ENCODE measurements around the gene DNAJC19.

The DNAJC19 gene

GRCh38 chr3:180979961-180980360 is 9.6 kb downstream of the DNAJC19 start (continued):
- TF ChIP-seq ZNF596 (tag by site-specific recombination; IDR thresholded peaks at IDR 0.05) = no peak

GRCh38 chr3:180977498-180977897 is 12.0 kb downstream of the DNAJC19 start:
- TF ChIP-seq ZNF362 (tag by site-specific recombination; IDR thresholded peaks at IDR 0.05) (no peak), ZSCAN30 (tag by site-specific recombination; IDR thresholded peaks at IDR 0.05) (no peak), ZSCAN4 (tag by site-specific recombination; IDR thresholded peaks at IDR 0.05) (no peak), BCL11A (tag by site-specific recombination; IDR thresholded peaks at IDR 0.05; ENCODE audit: low read depth) (no peak), ZNF785 (tag by site-specific recombination; IDR thresholded peaks at IDR 0.05) (no peak), ZNF624 (tag by site-specific recombination; IDR thresholded peaks at IDR 0.05) (no peak), ZNF830 (tag by site-specific recombination; IDR thresholded peaks at IDR 0.05; ENCODE audit: low read depth) (no peak), SETDB1 (IDR thresholded peaks at IDR 0.05; ENCODE audit: insufficient read length, low read length) (no peak), ZBTB48 (tag by site-specific recombination; IDR thresholded peaks at IDR 0.05) (no peak)
- no peaks in the 10 kb centered on the region for H3K4me1 ChIP-seq (ENCODE audit: control insufficient read depth, insufficient read depth, low read length)
- H3K27ac ChIP-seq (ENCODE audit: extremely low read depth, low read depth, low read length) = no peak overlapping the region
- no peaks in the 10 kb centered on the region for H3K9me3 ChIP-seq (ENCODE audit: control insufficient read depth, insufficient read depth, low read depth, low read length)
- peaks cover 0 to 70% of the 10 kb centered on the region in 2 experiments; a peak in 1 of 3 replicates for H3K36me3 ChIP-seq (ENCODE audit: control insufficient read depth in 2 of 2, insufficient read depth in 1 of 2, low read length in 2 of 2)
- H3K4me3 ChIP-seq (ENCODE audit: low read depth, low read length) = no peak overlapping the region
- ChIA-PET POLR2A (no interaction called here), CTCF (interaction anchor here (0.7 to 0.9 kb wide), 2 partner anchors 69 to 175 kb away, joined by 4 read pairs; no protein-coding TSS in a partner anchor)

DNA sequence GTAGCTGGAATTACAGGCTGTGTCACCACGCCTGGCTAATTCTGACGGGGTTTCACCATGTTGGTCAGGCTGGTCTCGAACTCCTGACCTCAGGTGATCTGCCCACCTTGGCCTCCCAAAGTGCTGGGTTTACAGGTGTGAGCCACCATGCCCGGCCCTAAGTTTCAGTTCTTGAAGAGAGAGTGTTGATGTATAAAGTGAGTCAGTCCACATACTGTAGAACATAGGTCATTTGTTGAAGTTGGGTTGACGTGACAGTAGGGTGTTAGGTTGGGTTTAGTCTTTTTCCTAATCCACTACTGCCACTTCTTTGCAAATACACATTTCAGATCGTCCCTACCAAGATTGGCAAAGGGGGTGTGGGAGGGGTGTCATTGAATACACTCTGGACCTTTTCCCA is 15.2 kb downstream of the DNAJC19 start:
- Histone ChIP-seq H3K4me1 (ENCODE audit: control insufficient read depth, insufficient read depth, low read length) (no peaks in the 10 kb centered on the region), H3K4me3 (ENCODE audit: low read depth, low read length) (no peak overlapping the region), H3K36me3 (ENCODE audit: control insufficient read depth in 2 of 2, insufficient read depth in 1 of 2, low read length in 2 of 2) (peaks cover 10 to 84% of the 10 kb centered on the region in 2 experiments), H3K9me3 (ENCODE audit: control insufficient read depth, insufficient read depth, low read depth, low read length) (no peaks in the 10 kb centered on the region), H3K27ac (ENCODE audit: extremely low read depth, low read depth, low read length) (no peak overlapping the region)
- POLR2A ChIA-PET = no interaction called here
- CTCF ChIA-PET = no interaction called here
- TF ChIP-seq ZNF571 (tag by site-specific recombination; IDR thresholded peaks at IDR 0.05) (no peak), ZNF426 (tag by site-specific recombination; IDR thresholded peaks at IDR 0.05) (no peak), ZNF837 (tag by site-specific recombination; IDR thresholded peaks at IDR 0.05) (no peak), ZNF610 (tag by site-specific recombination; IDR thresholded peaks at IDR 0.05; ENCODE audit: borderline replicate concordance) (no peak), MEIS1 (CRISPR knock-in tag; IDR thresholded peaks at IDR 0.05; ENCODE audit: borderline replicate concordance) (no peak)

DNA sequence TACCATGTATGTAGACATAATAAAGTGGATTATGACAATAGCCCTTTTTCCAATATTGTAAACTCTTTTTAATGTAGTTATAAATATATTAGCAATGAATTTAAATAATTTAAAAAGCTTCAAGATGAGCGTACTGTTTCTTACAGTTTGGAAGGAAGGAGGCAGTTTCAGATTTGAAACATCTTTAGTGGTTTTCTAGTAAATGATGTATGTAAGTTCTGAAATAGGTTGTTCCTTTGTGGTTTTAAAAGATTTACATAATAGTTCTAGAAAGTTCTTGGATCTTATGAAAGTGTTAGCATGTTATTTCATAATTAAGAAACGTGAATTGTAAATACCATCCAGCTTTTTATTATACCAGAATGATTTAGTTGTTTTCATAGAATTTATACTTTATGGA is 16.0 kb downstream of the DNAJC19 start:
- ChIA-PET CTCF (interaction anchor here (0.6 kb wide), 1 partner anchor 235 kb away, joined by 4 read pairs; no protein-coding TSS in a partner anchor), POLR2A (no interaction called here)
- Histone ChIP-seq H3K9me3 (ENCODE audit: control insufficient read depth, insufficient read depth, low read depth, low read length) (no peaks in the 10 kb centered on the region), H3K4me1 (ENCODE audit: control insufficient read depth, insufficient read depth, low read length) (no peaks in the 10 kb centered on the region), H3K27ac (ENCODE audit: extremely low read depth, low read depth, low read length) (no peak overlapping the region), H3K4me3 (ENCODE audit: low read depth, low read length) (no peak overlapping the region), H3K36me3 (ENCODE audit: control insufficient read depth in 2 of 2, insufficient read depth in 1 of 2, low read length in 2 of 2) (peaks cover 11 to 86% of the 10 kb centered on the region in 2 experiments)
- no peak for TF ChIP-seq ZNF202 (tag by site-specific recombination; IDR thresholded peaks at IDR 0.05; ENCODE audit: borderline replicate concordance)
- no peak for TF ChIP-seq ZNF544 (tag by site-specific recombination; IDR thresholded peaks at IDR 0.05)
- no peak for TF ChIP-seq ZNF211 (tag by site-specific recombination; IDR thresholded peaks at IDR 0.05; ENCODE audit: low read depth)

Data from HEK293 (cell line).